ENCODE measurements around the gene UGT2B28.
"Not testable (repeated sequence)": the region's sequence is repeated elsewhere in the genome, so short reads cannot be mapped to it uniquely, and the experiment has no call there.

UGT2B28 gene

GRCh38 chr4:69343558-69344420 lies 63.5 kb downstream of the UGT2B28 start:
- DNase-seq: not testable (repeated sequence)

Data from NCI-H2227 treated with DMSO at 0.1 percent for 48 hours (cell line).